GM21786 (cell line): ENCODE results near the gene EGFL7.

Experiments
- ATAC-seq: cut with Tn5 transposase; IDR thresholded peaks from one replicate; pipeline ENCODE4 v1.9.1; 2021; ENCODE audit not compliant: unreplicated experiment

Gene EGFL7

DNA sequence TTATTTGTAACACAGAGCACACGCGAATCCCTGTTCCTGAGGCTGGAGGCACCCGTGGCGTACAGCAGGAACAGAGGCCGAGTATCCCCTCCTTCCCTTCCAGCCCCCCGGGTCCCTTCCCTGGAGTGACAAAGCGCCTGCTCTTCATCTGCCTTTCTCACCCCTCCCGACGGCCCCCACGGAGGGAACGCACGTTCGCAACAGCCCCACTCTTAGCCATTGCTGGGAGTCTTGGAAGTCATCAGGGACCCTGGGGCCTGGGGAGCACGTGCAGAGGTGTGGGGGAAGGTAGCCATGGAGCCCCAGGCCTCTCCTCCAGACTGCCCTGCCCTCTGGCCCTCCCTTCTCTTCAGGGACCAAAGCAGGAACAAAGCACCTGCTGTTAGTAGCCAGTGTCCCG lies 22.1 kb downstream of the EGFL7 start:
- no peak for ATAC-seq

DNA sequence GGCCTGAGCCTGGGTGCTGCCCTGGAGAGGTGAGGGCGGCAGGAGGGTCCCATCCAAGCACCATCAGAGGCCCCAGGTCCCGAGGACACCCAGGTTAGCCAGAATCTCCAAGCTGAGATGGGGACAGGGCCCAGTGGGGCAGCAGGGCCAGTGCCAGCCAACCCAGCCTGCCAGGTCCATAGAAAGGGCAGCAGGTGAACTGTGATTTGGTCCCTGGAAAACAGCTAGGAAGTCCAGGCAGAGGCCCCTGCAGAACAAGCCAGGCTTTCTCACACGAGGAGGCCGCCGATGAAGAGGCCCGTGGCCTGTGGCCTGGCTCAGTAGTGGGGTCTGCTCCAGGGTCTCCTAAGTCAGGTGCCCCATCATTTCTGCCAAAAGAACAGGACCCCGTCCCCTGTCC lies 22.5 kb downstream of the EGFL7 start:
- no peak for ATAC-seq

DNA sequence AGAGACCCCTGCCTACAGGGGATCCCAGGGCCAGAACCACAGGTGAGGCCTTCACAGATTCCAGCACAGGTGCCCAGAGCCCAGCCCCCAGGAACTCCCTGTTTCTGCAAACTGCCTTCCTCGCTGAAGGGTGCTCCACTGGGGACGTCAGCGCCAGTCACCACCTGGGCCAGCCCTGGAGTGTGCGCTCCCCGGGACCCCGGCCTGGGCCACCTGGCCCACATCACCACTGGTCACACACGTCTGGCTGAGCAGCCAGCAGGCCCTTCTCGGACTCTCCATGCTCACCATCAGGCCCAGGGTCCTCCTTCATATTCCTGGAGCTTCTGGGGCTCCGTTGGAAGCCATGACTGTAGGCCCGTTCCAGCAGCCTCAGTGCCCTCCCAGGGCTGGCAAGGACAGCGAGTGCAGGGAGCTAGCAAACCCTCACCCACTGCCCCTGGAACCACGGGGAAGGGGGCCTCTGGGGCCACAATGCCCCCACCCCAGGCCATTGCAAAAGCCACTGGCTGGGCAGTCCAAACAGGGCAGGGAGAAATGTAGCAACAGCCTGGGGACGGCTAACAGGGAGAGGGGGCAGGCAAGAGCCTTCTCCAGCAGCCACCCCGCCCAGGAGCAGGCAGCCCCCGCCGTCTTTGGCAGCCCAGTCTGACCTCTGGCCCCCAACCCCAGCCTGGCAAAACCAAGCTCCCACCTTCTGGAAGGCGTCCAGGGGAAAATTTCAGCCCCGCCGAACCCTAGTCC lies 23.2 kb downstream of the EGFL7 start:
- no peak for ATAC-seq

DNA sequence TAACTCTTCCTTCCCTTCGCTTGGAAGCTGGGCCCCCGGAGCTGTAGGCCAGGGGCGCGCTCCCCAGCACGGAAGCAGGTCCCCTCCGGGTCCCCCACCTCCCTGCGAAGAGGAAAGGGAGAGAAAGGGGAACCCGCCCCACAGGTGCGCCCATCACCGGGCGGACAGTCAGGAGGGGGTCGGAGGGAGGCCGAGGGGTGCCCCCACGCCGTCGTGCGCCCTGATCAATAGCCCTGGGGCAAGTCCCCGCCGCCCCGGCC lies 23.7 kb downstream of the EGFL7 start:
- ATAC-seq = no peak

DNA sequence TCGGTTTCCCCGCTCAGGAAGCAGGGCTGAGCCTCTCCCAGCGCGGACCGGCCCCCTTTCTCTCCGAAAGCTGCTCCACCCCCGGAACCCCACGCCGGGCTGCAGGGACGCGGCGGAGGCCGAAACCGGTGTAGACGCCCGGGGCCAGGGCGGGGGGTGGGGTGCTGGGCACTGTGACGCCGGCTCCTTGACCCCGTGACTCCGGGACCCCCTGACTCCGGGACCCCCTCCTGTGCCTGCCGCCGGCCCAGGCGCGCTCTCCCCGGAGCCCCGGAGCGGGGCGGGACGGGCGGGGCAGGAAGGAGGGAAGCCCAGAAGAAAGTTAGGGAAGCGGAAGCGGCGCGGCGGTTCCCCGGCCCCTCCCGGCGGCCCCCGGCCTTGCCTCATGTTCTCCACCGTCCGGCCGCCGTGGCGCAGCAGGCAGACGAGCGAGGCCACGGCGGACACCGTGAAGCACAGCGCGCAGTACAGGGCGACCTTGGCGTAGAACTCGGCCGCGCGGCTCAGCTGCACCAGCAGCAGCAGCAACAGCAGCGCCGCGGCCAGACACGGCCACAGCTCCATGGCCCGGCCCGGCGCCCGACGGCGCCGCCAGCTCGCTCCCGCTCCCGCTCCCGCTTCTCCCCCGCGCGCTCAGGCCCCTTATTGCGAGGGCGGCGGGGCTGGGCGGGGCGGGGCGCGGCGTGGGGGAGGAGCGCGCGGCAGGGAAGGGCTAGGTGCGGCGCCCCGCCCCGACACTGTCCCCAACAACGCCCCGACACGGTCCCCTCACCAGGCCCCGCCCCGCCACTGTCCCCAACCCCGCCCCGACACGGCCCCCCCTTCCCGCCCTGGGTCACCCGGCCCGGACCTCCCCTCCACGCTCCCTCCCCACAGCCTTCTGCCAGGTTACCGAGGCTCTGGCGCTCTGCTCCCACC lies 24.3 kb downstream of the EGFL7 start, which contains the start of gene AGPAT2:
Gene AGPAT2 (minus strand): TSS at position 664 of the 918 bp plus-strand sequence. CDS start 100 bp downstream, at position 564.
- ATAC-seq = peak; percentile 48

DNA sequence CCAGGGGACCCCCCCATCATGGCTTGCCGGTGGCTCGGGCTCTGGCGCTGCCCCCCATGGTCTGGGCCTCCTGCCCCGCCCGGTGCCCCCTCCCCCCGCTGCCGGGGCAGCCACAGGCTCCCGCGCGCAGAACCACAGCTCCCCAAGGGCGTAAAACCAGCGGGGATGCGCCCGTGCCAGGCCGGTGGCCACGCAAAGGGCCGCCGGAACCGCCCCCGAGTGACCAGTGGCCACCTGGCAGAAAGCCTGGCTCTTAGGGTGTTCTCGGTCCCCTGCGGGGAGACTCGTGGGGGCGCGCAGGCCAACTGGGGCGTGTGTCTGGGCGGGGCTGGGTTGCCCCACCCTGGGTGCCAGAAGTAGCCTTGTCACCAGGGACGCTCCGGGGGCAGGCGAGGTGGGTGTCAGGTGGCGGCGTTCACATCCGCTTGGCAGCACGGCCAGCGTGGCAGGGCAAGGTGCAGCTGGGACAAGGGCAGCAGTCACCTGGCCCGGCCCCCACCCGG lies 25.1 kb downstream of the EGFL7 start:
- ATAC-seq = no peak

DNA sequence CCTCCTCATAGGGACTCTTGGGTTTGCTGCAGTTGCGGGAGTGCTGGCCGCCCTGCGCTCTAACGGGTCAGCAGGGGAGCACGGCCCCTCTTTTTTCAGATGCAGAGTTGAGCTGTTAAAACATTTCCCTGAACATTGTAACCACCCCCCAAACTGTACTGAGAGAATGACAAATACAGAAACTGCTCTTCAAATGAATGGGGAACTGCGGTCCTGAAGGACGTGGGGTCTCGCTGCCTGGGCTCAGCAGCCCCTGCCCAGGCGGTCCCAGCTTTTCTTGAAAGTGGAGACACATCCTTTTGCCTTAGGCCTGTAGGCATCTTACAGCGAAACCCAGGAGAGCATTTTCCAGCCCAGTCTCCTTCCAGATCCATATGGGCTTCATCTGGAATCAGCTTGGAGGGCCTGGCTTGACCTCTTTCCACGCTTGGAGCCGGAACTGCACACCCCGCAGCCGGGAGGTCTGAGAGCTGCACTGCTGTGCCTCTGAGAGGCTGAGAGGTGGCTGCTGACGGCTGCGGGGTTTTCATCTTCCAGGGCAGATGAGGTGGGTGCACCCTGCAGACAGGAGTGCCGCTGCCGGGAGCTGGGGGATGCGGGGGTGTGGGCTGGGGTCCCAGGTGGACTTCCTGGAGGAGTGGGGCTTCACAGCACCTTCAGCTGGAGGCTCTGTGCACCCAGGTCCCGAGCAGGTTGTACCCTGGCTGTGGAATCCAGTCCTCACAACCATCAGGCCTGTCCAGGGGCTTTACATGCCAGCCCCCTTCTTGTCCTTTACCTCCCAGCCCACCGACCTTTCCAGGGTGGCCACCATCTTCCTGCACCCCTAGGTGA lies 25.8 kb downstream of the EGFL7 start:
- ATAC-seq = no peak

DNA sequence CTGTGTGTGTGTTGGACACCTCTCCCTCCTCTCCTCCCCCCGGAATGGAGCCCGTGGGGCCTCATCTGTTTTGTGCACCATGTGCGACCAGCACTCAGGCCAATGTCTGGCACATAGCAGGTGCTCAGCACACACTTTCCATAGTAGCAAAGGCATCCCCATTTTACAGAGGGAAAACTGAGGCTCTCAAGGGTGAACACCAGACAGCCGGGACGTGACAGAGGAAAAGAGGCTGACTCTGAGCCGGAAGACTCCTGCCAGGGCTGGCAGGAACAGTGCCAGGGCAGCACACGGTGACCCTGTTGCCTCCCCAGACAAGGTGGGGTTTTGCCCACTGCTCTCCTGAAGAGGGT lies 26.4 kb downstream of the EGFL7 start:
- no peak for ATAC-seq

DNA sequence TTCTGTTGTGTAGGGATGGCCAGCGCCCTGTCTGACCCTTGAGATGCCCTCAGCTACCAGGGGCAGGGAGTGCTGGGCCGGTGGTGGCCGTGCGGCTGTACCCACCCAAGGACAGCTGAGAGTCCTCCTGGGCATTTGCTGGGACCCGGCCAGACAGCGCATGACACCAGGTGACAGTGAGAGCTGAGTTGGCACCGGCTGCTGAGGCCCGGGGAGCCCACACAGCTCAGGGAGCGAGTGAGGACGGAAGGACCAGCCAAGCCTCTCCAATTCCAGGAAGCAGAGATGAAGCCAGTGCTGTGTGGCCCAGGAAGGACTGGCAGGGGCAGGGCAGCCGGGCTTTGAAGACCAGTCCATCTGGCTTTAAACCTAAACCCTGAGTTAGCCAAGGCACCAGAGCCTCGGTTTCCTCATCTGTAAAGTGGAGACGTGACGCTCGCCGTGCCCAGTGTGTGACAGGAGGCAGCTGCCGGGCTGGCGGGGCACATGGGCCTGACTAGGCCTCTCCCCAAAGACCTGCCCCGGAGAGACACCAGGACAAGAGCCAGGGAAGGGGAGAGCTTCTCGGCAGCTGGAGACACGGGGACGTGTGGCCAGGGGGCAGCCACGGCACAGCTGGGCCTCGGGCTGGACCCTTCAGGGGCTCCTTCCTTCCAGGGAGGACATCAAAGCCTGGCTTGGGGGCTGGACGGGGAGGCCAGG lies 27.5 kb downstream of the EGFL7 start:
- no peak for ATAC-seq

DNA sequence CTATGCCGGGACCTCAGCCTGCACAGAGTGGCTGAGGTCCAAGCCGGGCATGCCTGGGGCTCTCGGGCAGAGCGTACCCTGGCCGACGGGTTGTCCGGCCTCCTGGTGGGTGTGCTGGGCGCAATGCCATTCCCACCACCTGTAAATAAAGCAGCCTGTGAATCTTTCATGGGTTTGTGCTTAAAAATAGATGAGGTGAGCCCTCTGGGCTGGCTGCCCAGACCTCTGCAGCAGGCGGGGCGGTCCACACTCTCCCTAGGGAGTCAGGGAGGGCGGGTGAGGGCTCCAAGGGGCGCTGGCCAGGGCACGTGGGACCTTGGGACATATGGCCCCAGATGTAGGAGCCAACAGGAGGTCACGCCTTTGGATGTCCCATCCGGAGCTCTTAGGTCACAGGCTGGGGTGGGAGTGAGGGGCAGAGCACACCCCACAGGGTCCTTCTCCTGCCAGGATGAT lies 28.1 kb downstream of the EGFL7 start:
- no peak for ATAC-seq

DNA sequence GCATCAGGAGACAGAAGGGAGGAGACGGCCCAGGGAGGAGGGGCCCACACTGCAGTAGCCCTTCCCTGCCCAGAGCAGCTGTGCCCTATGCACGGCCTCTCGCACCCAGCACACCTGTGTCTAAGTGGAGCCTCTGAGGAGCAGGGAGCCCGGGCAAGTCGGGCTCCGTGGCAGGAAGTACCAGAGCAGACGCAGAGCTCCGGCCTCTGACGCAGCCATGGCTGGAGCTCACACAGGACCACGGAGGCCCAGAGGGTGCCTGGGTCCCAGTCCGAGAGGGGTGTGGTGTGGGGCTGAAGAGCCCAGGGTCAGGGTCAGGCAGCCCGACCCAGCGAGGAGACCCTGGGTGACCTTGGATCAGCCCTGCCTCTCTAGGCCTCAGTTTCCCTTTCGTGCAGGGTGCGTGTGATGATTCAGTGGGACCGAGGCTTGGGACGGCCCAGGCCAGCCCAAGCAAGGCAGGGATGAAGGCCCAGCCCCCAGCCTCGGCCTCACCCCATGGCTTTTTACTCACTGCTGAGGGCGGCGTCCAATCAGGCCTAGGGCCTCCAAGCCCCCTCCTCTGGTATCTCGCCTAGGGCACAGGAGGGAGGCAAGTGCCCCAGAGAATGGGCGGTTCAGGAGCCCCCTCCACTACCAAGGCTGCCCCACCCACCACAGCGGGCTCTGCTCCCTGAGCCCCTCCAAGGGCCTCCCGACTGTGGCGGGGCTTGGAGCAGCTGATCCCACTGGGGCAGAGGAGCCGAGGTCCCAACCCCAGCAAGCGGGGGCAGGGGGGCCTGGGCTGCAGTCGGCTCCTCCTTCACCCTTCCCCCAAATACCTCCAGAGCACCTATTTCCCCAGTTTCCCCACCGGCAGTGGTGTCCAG lies 28.8 kb downstream of the EGFL7 start:
- no peak for ATAC-seq

DNA sequence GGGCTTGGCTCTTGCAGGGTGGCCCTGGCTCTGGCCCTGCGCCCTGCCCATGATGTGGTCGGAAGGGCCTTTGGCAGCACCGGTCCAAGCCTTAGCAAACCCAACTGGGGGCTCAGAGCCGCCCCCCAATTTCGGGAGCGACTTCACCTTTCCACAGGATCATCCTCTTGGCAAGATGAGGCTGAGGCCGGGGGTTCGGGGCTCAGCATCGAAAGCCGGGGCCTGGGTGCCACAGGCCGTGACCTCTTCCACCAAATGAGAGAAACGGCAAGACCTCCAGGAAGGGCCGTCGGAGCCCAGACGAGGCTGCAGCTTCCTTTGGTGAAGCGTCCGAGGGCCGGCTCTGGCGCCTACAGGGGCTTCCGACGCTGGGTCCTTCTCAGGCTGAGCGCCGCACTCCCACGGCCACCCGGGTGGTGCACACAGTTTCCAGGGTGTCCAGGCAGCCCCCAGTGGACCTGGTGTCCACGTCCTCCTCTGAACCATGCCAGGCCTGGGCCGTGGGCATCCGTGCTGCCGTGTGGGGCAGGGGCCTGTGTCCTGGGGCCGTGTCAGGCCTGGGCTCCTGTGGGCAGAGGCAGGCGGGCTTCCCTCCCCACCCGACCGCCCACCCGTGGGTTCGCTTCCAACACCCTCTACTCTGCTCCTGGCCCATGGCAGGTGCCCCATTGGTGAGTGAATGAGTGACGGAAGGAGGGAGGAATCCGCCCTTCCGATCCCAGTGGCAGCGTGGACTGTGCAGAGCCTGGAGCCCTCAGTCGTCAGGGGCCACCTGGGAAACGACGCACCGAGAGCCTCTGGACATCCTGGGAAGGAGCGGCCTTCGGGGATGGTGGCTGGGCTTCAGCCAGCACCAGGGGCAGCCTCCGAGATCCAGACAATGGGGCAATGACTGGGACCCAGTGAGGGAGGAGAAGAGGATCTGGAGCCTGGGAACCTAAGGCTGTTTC lies 29.7 kb downstream of the EGFL7 start:
- ATAC-seq = no peak

DNA sequence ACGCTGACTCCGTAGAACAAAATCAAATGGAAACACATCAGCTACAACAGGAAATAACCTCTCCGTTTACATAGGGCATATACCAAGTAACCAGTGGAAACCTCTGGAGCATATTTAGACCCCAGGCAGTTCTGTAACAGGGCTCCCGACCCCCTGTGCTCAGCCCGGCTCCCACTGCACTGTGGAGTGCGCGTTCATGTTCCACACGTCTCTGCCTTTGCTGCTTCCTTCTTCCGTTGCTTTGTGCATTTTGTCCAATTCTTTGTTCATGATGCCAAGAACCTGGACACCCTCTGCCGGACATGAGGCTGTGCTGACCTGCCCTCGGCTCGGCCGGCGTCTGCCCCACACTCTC lies 30.4 kb downstream of the EGFL7 start:
- ATAC-seq = no peak

DNA sequence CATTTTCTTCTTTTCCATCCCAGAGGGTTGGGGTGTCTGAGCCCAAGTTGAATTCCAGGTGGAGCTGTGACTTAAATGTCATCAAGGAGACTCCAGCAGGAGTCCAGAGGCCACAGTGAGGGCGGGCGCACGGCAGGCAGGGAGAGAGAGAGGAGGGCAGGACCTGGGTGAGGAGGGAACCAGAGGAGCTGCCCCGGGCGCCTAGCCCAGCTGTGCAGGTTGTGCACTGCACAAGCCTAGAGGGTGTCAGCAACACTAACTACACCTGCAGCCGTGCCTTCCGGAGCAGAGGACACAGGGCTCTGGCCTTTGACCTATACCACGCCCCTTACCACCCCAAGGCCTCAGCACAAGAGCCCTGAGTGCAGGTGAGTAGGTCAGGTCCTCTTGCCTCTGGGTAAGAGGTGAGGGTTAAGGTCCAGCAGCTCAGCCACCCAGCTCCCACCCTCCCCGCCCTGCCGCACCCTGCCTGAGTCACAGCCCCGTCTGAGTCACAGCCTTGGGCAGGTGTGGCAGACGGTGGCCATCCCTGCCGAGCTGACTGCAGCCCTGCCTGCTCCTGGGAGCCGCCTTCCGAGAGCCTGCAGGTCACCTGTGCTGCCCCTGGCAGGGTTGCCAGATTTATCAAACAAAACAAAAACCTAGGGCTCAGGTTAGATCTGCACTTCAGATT lies 30.9 kb downstream of the EGFL7 start:
- no peak for ATAC-seq

DNA sequence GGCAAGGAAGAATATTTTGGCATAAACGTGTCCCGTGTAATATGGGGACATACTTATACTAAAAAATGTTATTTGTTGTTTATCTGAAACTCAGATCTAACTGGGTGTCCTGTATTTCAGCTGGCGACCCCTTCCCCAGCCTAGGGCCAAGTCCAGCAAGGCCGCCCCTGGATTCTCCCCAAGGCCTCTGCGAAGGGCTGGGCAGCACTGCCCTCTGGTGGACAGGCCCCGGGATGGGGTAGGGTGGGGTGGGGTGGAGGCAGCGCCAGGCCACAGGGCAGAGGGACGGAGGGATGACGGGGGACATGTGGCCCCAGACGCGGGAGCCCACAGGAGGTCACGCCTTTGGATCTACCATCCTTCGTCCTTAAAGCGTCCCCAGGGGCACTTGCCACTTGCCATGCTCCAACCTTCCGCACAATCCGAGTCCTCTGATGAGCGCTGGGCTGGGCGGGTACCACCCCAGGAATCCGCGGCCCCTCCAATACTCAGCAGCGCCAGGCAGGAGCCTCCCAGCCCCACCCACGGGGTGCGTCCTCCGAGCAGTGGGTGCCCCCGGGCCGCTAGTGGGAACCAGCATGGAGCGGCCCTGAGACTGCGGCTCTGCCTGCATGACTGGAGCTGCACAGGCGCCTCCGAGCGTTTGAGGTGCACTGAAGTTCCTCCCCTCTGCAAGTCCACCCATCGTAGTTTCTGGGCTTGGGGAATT lies 31.6 kb downstream of the EGFL7 start:
- ATAC-seq = no peak

DNA sequence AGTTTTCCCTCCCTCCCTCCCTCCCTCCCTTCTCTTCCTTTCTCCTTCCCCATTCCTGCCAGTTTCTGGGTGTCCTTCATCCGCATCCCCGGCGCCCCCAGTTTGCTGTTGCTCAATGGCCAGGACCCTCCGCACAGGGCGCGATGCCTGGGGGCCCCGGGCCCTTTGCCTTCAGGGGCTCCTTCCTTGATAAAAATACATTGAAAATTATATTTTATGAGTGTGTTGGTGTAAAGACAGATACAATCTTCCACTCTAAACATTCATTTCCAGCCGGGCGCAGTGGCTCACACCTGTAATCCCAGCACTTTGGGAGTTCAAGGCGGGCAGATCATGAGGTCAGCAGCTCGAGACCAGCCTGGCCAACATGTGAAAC lies 32.1 kb downstream of the EGFL7 start:
- no peak for ATAC-seq

DNA sequence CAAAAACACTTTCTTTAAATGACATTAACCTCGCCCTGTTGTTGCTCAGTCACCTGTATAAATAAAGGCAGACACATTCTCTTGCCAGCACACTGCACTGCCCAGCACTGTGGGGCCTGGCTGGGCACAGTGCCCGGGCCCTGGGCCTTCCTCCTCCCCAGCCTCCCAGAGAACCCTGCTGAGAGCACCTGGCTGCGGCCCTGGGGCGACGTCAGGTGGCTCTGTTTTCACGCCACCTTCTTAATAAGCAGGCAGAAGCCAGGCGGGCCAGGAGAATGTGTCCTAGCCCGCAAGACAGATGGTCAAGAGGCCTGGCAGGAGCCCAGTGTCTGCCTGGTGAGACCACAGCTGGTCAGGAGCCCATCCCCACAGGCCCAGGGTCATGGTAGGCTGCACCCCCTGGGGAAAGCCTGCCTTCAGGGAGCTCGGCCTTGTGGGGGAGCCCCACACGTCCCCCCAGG lies 32.7 kb downstream of the EGFL7 start:
- no peak for ATAC-seq

DNA sequence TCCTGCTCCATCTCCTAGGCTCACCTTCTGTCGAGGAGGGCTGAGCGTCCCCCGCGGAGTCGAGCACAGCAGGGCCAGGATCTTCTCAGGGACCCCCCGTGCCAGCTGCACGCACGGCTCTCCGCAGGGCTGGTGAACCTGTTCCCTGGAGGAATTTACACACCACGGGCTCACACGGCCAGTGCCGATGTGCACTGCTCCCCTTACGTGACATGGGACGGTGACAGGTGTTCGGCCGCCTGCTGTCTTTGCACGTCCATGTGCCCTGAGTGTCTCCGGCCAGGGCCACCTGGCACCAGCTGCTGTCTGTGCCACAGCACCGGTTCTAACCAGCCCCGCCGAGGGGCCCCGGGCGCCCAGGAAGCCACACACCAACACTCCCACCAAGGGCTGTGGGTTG lies 33.2 kb downstream of the EGFL7 start:
- no peak for ATAC-seq
